Measurements from ENCODE around the gene AQP7. TPM values are rescaled to one million over a fixed set of nuclear protein-coding genes. Genes with fewer than 3 reads are reported as not detected.

Gene AQP7
- total RNA-seq, 1 experiment from 2014 or later = not detected

DNA sequence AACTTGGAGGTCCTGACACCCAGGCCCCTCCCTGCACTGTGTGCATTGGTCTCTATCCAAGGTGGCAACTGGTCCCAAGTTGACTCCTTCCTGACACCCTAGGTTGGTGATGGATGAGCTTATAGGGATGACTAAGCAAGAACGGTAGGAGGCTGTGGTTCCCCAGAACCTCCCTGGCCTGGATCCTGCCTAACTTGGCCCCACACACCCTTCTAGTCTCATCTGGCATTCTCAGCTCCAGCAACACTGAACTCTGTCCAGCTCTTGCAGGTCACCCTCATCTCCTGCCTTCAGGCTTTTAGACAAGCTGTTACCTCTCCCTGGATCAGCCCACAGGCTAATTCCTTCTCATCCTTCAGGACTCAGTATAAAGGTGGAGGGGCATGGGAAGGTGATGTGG lies 28.6 kb upstream of the AQP7 start:
- no peak overlapping the region for H2AFZ ChIP-seq (ENCODE audit: low read length)
- BruUV-seq (replicated peaks) = no TSS peak

DNA sequence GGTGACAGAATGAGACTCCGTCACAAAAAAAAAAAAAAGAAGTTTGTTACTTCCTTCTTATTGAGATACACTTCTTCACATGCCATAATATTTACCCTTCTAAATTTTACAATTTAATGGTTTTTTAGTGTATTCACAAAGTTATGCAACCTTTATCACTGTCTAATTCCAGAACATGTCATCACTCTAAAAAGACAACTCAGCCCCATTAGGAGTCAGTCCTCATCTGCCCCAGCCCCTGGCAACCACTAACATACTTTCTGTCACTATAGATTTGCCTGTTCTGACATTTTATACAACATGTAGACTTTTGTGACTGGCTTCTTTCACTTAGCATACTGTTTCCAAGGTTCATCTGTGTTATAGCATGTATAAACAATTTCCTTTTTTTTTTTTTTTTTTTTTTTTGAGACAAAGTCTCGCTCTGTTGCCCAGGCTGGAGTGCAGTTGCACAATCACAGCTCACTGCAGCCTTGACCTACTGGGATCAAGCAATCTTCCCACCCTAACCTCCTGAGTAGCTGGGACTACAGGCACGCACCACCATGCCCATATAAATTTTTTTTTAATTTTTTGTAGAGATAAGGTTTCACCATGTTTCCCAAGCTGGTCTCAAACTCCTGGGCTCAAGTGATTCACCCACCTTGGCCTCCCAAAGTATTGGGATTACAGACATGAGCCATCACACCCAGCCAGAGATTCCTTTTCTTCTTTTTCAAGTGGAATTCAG lies 27.1 kb upstream of the AQP7 start:
- no peak overlapping the region for H2AFZ ChIP-seq (ENCODE audit: low read length)
- no peak for ATAC-seq
- H3K4me2 ChIP-seq (ENCODE audit: low read length) = no peak overlapping the region
- no peaks in the 10 kb centered on the region for H3K27me3 ChIP-seq (ENCODE audit: low read length)
- H3K9me2 ChIP-seq (replicated peaks; ENCODE audit: low read length) = no peaks in the 10 kb centered on the region
- DNase-seq = no peak
- POLR2A ChIA-PET (ENCODE audit: unreplicated experiment) = no interaction called here
- no peaks in the 10 kb centered on the region for H3K79me2 ChIP-seq (ENCODE audit: low read length)
- no peak overlapping the region for H3K27ac ChIP-seq (ENCODE audit: low read length)
- H3K9me3 ChIP-seq (ENCODE audit: low read length) = no peaks in the 10 kb centered on the region
- no peaks in the 10 kb centered on the region for H4K20me1 ChIP-seq (ENCODE audit: low read length)
- no TSS peak for BruUV-seq (replicated peaks)
- H3K9ac ChIP-seq (ENCODE audit: low read length) = no peak overlapping the region
- intact Hi-C loops (cut with micrococcal nuclease) = no loop called here
- H3F3A ChIP-seq (ENCODE audit: low read length, unreplicated experiment) = no peaks in the 10 kb centered on the region
- H3K36me3 ChIP-seq (ENCODE audit: low read depth, low read length) = no peaks in the 10 kb centered on the region
- CTCF ChIA-PET = no interaction called here
- TF ChIP-seq EZH2phosphoT487 (IDR thresholded peaks at IDR 0.05; ENCODE audit: borderline replicate concordance, low read length) (no peak), EZH2 (IDR thresholded peaks at IDR 0.05; ENCODE audit: low read length, unreplicated experiment) (no peak)
- TF ChIP-seq, protein P1, sequence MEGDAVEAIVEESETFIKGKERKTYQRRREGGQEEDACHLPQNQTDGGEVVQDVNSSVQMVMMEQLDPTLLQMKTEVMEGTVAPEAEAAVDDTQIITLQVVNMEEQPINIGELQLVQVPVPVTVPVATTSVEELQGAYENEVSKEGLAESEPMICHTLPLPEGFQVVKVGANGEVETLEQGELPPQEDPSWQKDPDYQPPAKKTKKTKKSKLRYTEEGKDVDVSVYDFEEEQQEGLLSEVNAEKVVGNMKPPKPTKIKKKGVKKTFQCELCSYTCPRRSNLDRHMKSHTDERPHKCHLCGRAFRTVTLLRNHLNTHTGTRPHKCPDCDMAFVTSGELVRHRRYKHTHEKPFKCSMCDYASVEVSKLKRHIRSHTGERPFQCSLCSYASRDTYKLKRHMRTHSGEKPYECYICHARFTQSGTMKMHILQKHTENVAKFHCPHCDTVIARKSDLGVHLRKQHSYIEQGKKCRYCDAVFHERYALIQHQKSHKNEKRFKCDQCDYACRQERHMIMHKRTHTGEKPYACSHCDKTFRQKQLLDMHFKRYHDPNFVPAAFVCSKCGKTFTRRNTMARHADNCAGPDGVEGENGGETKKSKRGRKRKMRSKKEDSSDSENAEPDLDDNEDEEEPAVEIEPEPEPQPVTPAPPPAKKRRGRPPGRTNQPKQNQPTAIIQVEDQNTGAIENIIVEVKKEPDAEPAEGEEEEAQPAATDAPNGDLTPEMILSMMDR (conservative IDR thresholded peaks at IDR 0.05; ENCODE audit: low read depth, low read length) = no peak
- H3K4me3 ChIP-seq (ENCODE audit: low read length) = no peak overlapping the region
- peaks cover 29% of the 10 kb centered on the region for H3K4me1 ChIP-seq (ENCODE audit: insufficient read depth, low read length)

More for the DNA sequence above, 28.6 kb upstream of the AQP7 start:
- Histone ChIP-seq H4K20me1 (ENCODE audit: low read length) (no peaks in the 10 kb centered on the region), H3K4me2 (ENCODE audit: low read length) (no peak overlapping the region), H3K9ac (ENCODE audit: low read length) (no peak overlapping the region), H3K36me3 (ENCODE audit: low read depth, low read length) (no peaks in the 10 kb centered on the region), H3K79me2 (ENCODE audit: low read length) (no peaks in the 10 kb centered on the region), H3K27me3 (ENCODE audit: low read length) (no peaks in the 10 kb centered on the region), H3K27ac (ENCODE audit: low read length) (no peak overlapping the region), H3K9me3 (ENCODE audit: low read length) (no peaks in the 10 kb centered on the region), H3F3A (ENCODE audit: low read length, unreplicated experiment) (no peaks in the 10 kb centered on the region), H3K4me1 (ENCODE audit: insufficient read depth, low read length) (peaks cover 24% of the 10 kb centered on the region), H3K4me3 (ENCODE audit: low read length) (no peak overlapping the region), H3K9me2 (replicated peaks; ENCODE audit: low read length) (no peaks in the 10 kb centered on the region)
- intact Hi-C loops (cut with micrococcal nuclease) = no loop called here
- ATAC-seq = no peak
- DNase-seq = no peak
- CTCF ChIA-PET = interaction anchor here (0.8 kb wide), 1 partner anchor 22 kb away, joined by 3 read pairs; no protein-coding TSS in a partner anchor
- POLR2A ChIA-PET (ENCODE audit: unreplicated experiment) = interaction anchor here (0.6 kb wide), 1 partner anchor 15 kb away, joined by 4 read pairs; no protein-coding TSS in a partner anchor
- no peak for TF ChIP-seq EZH2phosphoT487 (IDR thresholded peaks at IDR 0.05; ENCODE audit: borderline replicate concordance, low read length)
- TF ChIP-seq EZH2 (IDR thresholded peaks at IDR 0.05; ENCODE audit: low read length, unreplicated experiment) = no peak
- TF ChIP-seq, protein P1 (conservative IDR thresholded peaks at IDR 0.05; ENCODE audit: low read depth, low read length) = no peak

DNA sequence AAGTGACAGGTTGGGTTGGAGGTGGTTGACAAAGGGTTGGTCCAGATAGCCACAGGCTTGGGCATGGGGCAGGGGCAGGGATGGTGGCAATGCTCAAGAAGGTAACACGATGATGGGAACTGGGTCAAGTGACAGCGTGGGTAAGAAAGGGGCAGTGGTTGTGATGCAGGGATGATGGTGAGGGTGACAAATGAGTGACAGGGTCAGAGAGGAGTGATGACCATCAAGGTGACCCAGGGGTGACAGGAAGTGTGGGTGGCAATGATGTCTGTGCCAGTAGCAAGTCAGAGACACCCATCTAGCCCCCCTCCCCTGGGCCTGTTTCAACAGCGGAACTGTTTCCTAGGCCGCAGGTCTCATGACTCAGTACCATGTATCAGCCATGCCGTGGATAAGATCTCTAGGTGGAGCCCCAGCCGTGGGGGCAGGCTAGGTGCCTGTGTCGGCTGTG lies 24.5 kb upstream of the AQP7 start:
- peak overlapping the region; percentile 47 for H3K27ac ChIP-seq (ENCODE audit: low read length)
- no TSS peak for BruUV-seq (replicated peaks)
- ChIA-PET CTCF (no interaction called here), POLR2A (ENCODE audit: unreplicated experiment) (no interaction called here)
- H2AFZ ChIP-seq (ENCODE audit: low read length) = 0 out of 2 replicates have a peak overlapping the region, but pooled peaks have one; percentile 18
- no peaks in the 10 kb centered on the region for H3K9me2 ChIP-seq (replicated peaks; ENCODE audit: low read length)
- ATAC-seq (peak; percentile 65), DNase-seq (peak; percentile 73)
- TF ChIP-seq EZH2 (IDR thresholded peaks at IDR 0.05; ENCODE audit: low read length, unreplicated experiment) = no peak
- TF ChIP-seq, protein P1 (conservative IDR thresholded peaks at IDR 0.05; ENCODE audit: low read depth, low read length) = no peak
- no peak for TF ChIP-seq EZH2phosphoT487 (IDR thresholded peaks at IDR 0.05; ENCODE audit: borderline replicate concordance, low read length)
- H3K9me3 ChIP-seq (ENCODE audit: low read length) = no peaks in the 10 kb centered on the region
- no peaks in the 10 kb centered on the region for H3K36me3 ChIP-seq (ENCODE audit: low read depth, low read length)
- no peaks in the 10 kb centered on the region for H4K20me1 ChIP-seq (ENCODE audit: low read length)
- H3K27me3 ChIP-seq (ENCODE audit: low read length) = no peaks in the 10 kb centered on the region
- peak overlapping the region; percentile 20; the same call in 1 of the 2 replicates for H3K9ac ChIP-seq (ENCODE audit: low read length)
- H3K4me2 ChIP-seq (ENCODE audit: low read length) = no peak overlapping the region
- no peak overlapping the region for H3K4me3 ChIP-seq (ENCODE audit: low read length)
- intact Hi-C loops (cut with micrococcal nuclease) = no loop called here
- no peaks in the 10 kb centered on the region for H3K79me2 ChIP-seq (ENCODE audit: low read length)
- no peaks in the 10 kb centered on the region for H3F3A ChIP-seq (ENCODE audit: low read length, unreplicated experiment)
- H3K4me1 ChIP-seq (ENCODE audit: insufficient read depth, low read length) = peaks cover 29% of the 10 kb centered on the region
